Measurements from ENCODE around the gene TSSC4.

TSSC4 gene

DNA sequence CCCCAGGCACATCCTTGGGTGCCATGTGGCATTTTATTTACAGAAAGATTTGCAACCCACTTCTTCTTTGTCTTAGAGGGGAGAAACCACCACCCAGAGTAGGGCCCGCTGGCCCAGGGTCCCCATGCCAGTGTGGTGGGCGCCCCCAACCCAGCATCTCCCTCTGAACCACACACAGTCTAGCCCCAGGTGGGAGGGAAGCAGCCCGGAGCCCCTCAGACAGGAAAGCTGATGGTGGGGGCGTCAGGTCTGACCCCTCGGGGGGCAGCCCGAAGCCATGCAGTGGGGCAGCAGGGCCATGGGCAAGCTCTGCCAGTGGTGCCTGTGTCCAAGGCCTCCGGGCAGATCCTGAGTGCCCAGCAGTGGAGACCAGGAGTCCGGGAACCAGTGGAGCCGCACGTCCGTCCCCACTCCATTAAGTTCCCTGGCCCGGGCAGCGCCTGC lies 32.1 kb downstream of the TSSC4 start:
- TF ChIP-seq, protein P1, sequence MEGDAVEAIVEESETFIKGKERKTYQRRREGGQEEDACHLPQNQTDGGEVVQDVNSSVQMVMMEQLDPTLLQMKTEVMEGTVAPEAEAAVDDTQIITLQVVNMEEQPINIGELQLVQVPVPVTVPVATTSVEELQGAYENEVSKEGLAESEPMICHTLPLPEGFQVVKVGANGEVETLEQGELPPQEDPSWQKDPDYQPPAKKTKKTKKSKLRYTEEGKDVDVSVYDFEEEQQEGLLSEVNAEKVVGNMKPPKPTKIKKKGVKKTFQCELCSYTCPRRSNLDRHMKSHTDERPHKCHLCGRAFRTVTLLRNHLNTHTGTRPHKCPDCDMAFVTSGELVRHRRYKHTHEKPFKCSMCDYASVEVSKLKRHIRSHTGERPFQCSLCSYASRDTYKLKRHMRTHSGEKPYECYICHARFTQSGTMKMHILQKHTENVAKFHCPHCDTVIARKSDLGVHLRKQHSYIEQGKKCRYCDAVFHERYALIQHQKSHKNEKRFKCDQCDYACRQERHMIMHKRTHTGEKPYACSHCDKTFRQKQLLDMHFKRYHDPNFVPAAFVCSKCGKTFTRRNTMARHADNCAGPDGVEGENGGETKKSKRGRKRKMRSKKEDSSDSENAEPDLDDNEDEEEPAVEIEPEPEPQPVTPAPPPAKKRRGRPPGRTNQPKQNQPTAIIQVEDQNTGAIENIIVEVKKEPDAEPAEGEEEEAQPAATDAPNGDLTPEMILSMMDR (conservative IDR thresholded peaks at IDR 0.05; ENCODE audit: low read length) = no peak
- no peak for DNase-seq (ENCODE audit: low read depth)

DNA sequence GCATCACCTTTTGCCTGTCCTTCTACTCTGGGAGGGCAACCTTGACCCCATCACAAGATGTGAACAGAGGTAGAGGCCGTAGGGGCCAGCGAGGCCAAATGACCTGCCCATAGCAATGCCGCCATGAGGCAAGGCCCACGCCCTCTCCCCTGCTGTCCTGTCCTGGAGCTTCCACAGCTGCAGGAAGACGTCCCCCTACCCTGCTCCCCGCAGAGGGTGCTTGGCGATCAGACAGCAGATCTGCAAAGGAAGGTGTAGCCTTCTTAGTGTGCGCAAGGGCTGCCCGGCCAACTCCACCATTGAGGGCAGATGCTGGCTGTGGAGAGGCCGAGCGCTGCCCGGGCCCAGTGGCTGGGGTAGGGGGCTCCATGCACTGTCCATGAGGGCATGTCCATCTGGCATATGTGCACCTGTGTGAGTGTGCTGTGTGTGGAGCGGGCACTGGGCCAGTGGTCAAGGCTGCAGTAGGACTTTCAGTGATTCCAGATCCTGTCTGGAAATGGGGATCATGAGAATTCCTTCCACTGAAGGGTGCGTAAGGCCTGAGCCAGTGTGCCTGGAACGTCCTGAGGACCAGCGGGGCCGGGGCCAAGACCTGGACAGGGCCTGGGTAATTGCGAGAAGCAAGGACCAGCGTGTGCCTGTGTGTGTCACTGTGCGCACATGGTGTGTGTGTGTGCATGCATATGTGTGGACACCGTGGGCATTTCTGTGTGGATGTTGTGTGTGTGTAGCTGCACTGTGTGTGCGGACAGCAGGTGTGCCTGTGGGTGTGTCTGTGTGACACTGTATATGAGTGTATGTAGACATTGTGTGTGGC lies 32.8 kb downstream of the TSSC4 start:
- DNase-seq (ENCODE audit: low read depth) = no peak
- TF ChIP-seq, protein P1 (conservative IDR thresholded peaks at IDR 0.05; ENCODE audit: low read length) = no peak
- H3K4me3 ChIP-seq (ENCODE audit: low read length) = no peak overlapping the region

More for the DNA sequence above, 32.1 kb downstream of the TSSC4 start:
- no peak overlapping the region for H3K4me3 ChIP-seq (ENCODE audit: low read length)

DNA sequence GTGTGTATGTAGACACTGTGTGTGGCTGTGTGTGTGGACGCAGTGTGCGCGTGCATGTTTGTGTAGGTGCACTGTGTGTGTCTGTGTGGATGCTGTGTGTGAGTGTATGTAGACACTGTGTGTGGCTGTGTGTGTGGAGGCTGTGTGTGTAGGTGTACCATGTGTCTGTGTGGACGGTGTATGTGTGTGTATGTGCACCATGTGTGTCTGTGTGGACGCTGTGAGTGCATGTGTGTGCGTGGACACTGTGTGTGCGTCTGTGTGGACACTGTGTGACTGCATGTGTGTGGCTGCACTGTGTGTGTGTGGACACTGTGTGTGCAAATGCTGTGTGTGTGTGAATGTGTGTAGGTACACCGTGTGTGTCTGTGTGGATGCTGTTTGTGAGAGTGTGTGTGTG lies 33.5 kb downstream of the TSSC4 start:
- no peak for DNase-seq (ENCODE audit: low read depth)
- H3K4me3 ChIP-seq (ENCODE audit: low read length) = no peak overlapping the region
- TF ChIP-seq, protein P1 (conservative IDR thresholded peaks at IDR 0.05; ENCODE audit: low read length) = no peak

DNA sequence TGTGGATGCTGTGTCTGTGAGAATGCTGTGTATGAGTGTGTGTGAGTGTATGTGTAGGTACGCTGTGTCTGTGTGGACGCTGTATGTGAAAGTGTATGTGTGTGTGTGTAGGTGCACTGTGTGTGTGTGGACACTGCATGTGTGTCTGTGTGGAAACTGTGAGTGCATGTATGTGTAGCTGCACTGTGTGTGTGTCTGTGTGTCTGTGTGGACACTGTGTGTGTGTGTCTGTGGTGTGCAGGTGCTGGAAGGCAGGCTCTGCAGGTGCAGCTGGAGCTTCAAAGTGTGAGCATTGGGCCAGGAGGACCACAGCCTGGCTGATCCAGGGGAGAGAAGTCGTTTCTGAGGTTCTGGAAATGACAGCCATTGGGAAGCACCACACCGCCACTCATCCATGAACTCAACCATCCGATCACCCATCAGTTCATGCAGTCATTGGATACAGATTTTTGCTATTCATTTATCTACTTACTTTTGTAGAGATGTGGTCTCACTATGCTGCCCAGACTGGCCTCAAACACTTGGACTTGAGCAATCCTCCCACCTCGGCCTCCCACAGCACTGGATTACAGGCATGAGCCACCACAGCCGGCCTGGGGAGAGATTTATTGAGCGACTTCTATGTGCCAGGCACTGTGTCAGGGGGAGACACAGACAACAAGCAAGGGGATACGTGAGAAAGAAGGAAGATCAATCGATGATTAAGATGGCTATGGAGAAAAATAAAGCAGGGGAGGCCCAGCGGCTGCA lies 34.1 kb downstream of the TSSC4 start:
- TF ChIP-seq, protein P1 (conservative IDR thresholded peaks at IDR 0.05; ENCODE audit: low read length) = no peak
- no peak for DNase-seq (ENCODE audit: low read depth)
- no peak overlapping the region for H3K4me3 ChIP-seq (ENCODE audit: low read length)

DNA sequence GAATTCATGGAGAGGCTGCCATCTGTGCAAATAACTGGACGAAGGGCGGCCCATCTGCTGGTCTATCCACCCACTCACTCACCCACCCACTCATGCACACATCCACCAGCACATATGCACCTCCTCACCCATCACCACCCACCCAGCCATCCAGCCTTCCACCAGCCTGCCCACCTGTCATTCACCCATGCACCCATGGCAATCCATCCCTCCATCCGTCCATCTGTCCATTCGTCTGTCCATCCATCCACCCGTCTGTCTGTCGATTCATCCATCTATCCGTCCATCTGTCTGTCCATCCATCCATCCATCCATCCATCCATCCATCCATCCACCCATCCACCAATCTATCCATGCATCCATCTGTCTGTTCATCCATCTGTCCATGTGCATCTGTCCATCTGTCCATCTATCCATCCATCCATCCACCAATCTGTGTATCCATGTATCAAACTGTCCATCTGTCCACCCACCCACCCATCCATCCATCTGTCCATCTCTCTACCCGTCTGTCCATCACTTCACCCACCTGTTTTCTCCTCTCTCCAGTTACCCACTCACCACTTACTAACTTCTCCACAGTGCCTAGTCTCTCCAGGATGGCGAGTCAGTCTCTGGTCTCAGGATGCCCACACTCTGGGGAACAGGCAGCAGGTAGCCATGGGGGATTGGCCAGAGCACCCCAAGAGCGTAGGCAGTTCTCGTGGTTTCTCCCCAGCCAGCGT lies 34.9 kb downstream of the TSSC4 start:
- no peak overlapping the region for H3K4me3 ChIP-seq (ENCODE audit: low read length)
- TF ChIP-seq, protein P1 (conservative IDR thresholded peaks at IDR 0.05; ENCODE audit: low read length) = no peak
- no peak for DNase-seq (ENCODE audit: low read depth)

DNA sequence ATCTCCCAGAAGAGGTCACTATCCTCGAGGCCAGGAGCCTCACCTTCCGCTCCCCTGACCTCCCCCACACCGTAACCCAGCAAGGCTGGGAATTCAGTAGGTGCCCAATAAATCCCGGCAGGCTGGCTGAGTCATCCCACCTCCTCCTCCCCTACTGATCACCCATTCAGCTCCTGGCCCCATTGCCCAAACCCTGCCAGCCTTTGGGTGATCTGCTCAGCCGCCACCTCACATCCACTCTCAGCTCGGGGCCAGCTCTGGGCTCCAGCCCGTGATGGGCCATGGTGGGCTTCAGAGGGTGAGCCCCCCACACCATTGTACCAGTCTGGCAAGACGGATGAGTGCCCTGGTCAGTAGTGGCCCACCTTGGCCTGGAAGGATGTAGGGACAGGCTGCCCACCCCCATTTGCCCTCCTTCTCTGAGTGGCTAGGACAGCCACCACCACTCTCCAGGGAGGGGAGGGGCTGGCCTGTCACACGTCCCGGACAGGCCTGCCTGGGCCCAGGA lies 35.5 kb downstream of the TSSC4 start:
- TF ChIP-seq, protein P1 (conservative IDR thresholded peaks at IDR 0.05; ENCODE audit: low read length) = no peak
- no peak overlapping the region for H3K4me3 ChIP-seq (ENCODE audit: low read length)
- DNase-seq (ENCODE audit: low read depth) = no peak

All from AG10803 (cell line).